Activated B cell treated with CpG ODN at 0.5 μM for 24 hours (primary cell): ENCODE measurements around the gene ATXN7L3B. TPM values are rescaled to one million over a fixed set of nuclear protein-coding genes. Genes with fewer than 3 reads are reported as not detected.

Source experiments
- ATAC-seq: fragments of 200-7000 bp; cut with Tn5 transposase; one replicate; pipeline ENCODE4 v1.10.0; 2021; ENCODE audit warnings: low read depth, mild to moderate bottlenecking, moderate library complexity
- CTCF ChIA-PET: fragments of 350-600 bp; sonication (Branson Sonifier 250); formaldehyde crosslinking; loops from one replicate; lab custom pipeline; 2021; ENCODE audit warnings: antibody characterized with exemption; lab: Charles Lee
- POLR2A ChIA-PET: fragments of 350-600 bp; sonication (Branson Sonifier 250); formaldehyde crosslinking; loops from one replicate; lab custom pipeline; 2021; ENCODE audit warnings: antibody characterized with exemption; lab: Charles Lee
- DNase-seq: peaks from one replicate; pipeline ENCODE4 v3.0.0; 2022
- H3K27ac Mint-ChIP-seq: one replicate; pipeline ENCODE4 v1.8.0; 2020; ENCODE audit warnings: mixed read lengths
- H3K27me3 Mint-ChIP-seq: one replicate; pipeline ENCODE4 v1.8.0; 2021; ENCODE audit warnings: mixed read lengths
- H3K36me3 Mint-ChIP-seq: one replicate; pipeline ENCODE4 v1.8.0; 2021; ENCODE audit warnings: low read depth, mixed read lengths
- H3K4me1 Mint-ChIP-seq: one replicate; pipeline ENCODE4 v1.8.0; 2021; ENCODE audit warnings: mixed read lengths
- H3K4me3 Mint-ChIP-seq: one replicate; pipeline ENCODE4 v1.8.0; 2020; ENCODE audit warnings: mild to moderate bottlenecking, mixed read lengths
- H3K9me3 Mint-ChIP-seq: one replicate; pipeline ENCODE4 v1.8.0; 2020; ENCODE audit warnings: mixed read lengths
- intact Hi-C: fragments of 100-400 bp; cut with micrococcal nuclease; formaldehyde crosslinking; loops from one replicate; pipeline ENCODE4 v1.15.1; 2024
- total RNA-seq: library from RNA; stranded (reverse); gene quantifications from 2 replicates; pipeline ENCODE4 v1.2.3, GENCODE V29; 2022
- TF ChIP-seq, protein P1 (sequence below): fragments of 200-600 bp; IDR thresholded peaks from one replicate; pipeline ENCODE4 v1.8.0; 2022; ENCODE audit warnings: antibody characterized with exemption, mild to moderate bottlenecking

Gene ATXN7L3B
- total RNA-seq, 1 donor from 2014 or later: 30.7 TPM

DNA sequence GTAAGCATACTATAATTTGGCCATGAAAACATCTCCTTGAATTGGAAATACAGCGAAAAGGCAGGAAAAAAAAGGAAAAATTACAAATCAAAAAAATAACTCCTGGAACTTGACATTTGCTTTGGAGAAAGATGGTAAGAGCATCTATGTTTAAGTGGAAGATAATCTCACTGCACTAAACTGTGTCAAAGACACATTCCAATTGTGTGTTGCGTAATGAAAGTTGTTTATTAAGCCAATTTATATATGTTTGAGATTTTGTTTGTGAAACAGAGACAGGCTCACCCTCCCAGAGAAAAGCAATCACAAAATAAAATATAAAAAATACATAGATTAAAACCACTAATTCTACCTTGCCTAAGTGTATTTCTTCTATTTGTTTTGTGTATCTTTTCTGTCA is 11.1 kb upstream of the ATXN7L3B start:
- no peak for ATAC-seq
- Mint-ChIP-seq H3K27me3 (peaks cover 18% of the 10 kb centered on the region), H3K36me3 (no peaks in the 10 kb centered on the region), H3K9me3 (no peaks in the 10 kb centered on the region), H3K4me1 (no peaks in the 10 kb centered on the region), H3K4me3 (no peak overlapping the region), H3K27ac (no peak overlapping the region)
- TF ChIP-seq, protein P1, sequence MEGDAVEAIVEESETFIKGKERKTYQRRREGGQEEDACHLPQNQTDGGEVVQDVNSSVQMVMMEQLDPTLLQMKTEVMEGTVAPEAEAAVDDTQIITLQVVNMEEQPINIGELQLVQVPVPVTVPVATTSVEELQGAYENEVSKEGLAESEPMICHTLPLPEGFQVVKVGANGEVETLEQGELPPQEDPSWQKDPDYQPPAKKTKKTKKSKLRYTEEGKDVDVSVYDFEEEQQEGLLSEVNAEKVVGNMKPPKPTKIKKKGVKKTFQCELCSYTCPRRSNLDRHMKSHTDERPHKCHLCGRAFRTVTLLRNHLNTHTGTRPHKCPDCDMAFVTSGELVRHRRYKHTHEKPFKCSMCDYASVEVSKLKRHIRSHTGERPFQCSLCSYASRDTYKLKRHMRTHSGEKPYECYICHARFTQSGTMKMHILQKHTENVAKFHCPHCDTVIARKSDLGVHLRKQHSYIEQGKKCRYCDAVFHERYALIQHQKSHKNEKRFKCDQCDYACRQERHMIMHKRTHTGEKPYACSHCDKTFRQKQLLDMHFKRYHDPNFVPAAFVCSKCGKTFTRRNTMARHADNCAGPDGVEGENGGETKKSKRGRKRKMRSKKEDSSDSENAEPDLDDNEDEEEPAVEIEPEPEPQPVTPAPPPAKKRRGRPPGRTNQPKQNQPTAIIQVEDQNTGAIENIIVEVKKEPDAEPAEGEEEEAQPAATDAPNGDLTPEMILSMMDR: no peak
- intact Hi-C loops: no loop called here
- ChIA-PET CTCF (no interaction called here), POLR2A (no interaction called here)
- no peak for DNase-seq

DNA sequence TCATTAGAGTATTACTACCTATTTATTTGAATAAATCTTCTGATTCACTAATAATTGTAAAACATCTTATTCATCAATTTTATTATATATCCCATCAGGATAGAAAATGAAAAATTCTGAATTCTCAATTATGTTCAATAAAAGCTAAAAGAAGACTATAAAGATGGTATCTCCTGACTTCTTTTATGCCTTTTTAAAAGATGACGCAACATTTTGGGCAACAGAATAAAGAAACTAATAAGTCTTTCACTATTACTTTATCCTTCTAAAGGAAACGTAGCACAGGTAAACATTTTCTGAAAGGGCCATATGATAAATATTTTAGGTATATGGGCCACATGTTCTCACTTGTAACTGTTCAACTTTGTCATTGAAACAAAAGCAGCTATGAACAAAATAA is 10.1 kb upstream of the ATXN7L3B start:
- H3K4me3 Mint-ChIP-seq: no peak overlapping the region
- H3K36me3 Mint-ChIP-seq: no peaks in the 10 kb centered on the region
- intact Hi-C loops: no loop called here
- POLR2A ChIA-PET: no interaction called here
- DNase-seq (no peak), ATAC-seq (no peak)
- CTCF ChIA-PET: no interaction called here
- H3K9me3 Mint-ChIP-seq: no peaks in the 10 kb centered on the region
- H3K4me1 Mint-ChIP-seq: no peaks in the 10 kb centered on the region
- H3K27ac Mint-ChIP-seq: no peak overlapping the region
- H3K27me3 Mint-ChIP-seq: peaks cover 11% of the 10 kb centered on the region
- TF ChIP-seq, protein P1: no peak

DNA sequence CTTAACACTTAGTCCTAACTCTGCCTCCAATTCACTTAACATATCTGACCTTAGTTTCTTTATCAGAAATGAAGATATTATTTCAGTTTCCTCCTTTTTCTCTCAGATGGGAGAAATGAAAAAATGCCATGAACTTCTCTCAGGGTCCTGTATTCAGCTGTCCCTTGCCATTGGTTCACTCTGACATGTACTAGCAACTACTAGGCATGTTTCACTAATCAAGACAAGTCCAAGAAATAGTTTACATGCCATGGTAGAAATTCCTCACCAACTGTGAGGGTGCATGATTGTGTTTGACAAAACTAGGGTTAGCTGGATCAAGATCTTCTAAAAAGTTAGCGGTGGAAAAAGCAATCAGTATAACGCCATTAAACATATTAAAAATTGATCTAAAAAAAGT is 7.0 kb upstream of the ATXN7L3B start:
- no peak for ATAC-seq
- Mint-ChIP-seq H3K27ac (no peak overlapping the region), H3K4me1 (peaks cover 3% of the 10 kb centered on the region), H3K9me3 (peaks cover 2% of the 10 kb centered on the region), H3K4me3 (no peak overlapping the region), H3K36me3 (no peaks in the 10 kb centered on the region), H3K27me3 (peaks cover 7% of the 10 kb centered on the region)
- ChIA-PET CTCF (no interaction called here), POLR2A (no interaction called here)
- no peak for DNase-seq
- TF ChIP-seq, protein P1: no peak
- intact Hi-C loops: no loop called here

DNA sequence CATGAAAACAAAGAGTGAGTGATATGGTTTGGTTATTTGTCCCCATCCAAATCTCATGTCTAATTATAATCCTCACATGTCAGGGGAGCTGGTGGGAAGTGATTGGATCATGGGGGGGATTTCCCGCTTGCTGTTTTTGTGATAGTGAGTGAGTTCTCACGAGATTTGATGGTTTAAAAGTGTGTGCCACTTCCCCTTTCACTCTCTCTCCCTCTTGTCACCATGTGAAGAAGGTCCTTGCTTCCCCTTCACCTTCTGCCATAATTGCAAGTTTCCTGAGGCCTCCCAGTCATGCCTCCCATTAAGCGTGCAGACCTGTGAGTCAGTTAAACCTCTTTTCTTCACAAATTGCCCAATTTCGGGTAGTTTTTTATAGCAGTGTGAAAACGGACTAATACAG is 2.1 kb upstream of the ATXN7L3B start:
- no peak for DNase-seq
- Mint-ChIP-seq H3K27ac (peak overlapping the region; percentile 14), H3K9me3 (peaks cover 2% of the 10 kb centered on the region), H3K4me1 (peaks cover 40% of the 10 kb centered on the region), H3K4me3 (no peak overlapping the region), H3K36me3 (peaks cover 31% of the 10 kb centered on the region), H3K27me3 (no peaks in the 10 kb centered on the region)
- ATAC-seq: no peak
- CTCF ChIA-PET: no interaction called here
- POLR2A ChIA-PET: no interaction called here
- intact Hi-C loops: loop anchor here (5.0 kb wide), 3 partner anchors 423 to 1547 kb away; partner anchors contain the start of gene NAP1L1
- TF ChIP-seq, protein P1: no peak

DNA sequence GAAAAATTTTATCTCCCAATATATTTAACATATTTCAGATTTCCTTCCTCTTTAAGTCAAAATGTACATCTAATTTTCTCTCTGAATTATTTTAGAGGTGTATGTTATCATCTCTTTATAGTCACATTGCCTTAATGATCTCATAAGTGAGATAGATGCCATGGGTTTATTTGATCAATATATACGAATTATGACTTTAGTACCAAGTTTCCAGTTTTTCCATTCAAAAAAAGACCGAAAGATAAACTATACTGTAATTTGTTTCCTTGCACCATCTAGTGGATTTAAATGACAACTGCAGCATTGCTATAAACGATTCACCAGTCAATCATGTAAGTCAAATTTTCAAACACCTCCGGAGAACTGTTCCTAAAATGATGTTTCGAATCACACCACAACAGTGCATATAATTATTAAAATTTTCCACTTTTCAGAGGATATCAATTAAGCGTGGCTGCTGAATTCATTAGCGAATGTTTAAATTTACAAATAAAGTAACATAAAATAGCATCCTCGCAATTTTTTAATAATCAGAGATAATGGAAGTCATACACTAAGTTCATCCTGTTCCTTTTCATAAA is 419 bp upstream of the ATXN7L3B start:
- CTCF ChIA-PET: no interaction called here
- TF ChIP-seq, protein P1: peak; percentile 89
- Mint-ChIP-seq H3K4me3 (peak overlapping the region; percentile 95), H3K27me3 (no peaks in the 10 kb centered on the region), H3K4me1 (peaks cover 56% of the 10 kb centered on the region), H3K9me3 (peaks cover 2% of the 10 kb centered on the region), H3K36me3 (peaks cover 48% of the 10 kb centered on the region), H3K27ac (peak overlapping the region; percentile 98)
- DNase-seq (no peak), ATAC-seq (peak; percentile 67)
- intact Hi-C loops: loop anchor here (1.0 to 5.0 kb wide), 5 partner anchors 124 to 1545 kb away; partner anchors contain the start of genes KRR1 and NAP1L1
- POLR2A ChIA-PET: no interaction called here
